HepG2 (cell line): ENCODE data around the gene TRIM31. TPM values are rescaled to one million over a fixed set of nuclear protein-coding genes. Genes with fewer than 3 reads are reported as not detected.

ENCODE experiments used
- ATF5 ChIP-seq: sonication (generic); formaldehyde crosslinking; IDR thresholded peaks from 2 replicates; pipeline ENCODE4 v1.4.0; 2020; ENCODE audit warnings: mild to moderate bottlenecking, low read depth, missing genetic modification reagents
- BCL3 ChIP-seq: sonication (generic); formaldehyde crosslinking; IDR thresholded peaks from 2 replicates; pipeline ENCODE4 v1.5.1; 2020; ENCODE audit warnings: mild to moderate bottlenecking, missing genetic modification reagents, moderate library complexity
- DBP ChIP-seq: sonication (generic); formaldehyde crosslinking; IDR thresholded peaks from 2 replicates; pipeline ENCODE4 v1.4.0; 2020; ENCODE audit warnings: missing genetic modification reagents; ENCODE audit errors: not compliant biosample characterization
- MAF1 ChIP-seq: sonication (generic); formaldehyde crosslinking; IDR thresholded peaks from 2 replicates; pipeline ENCODE4 v1.5.0; 2020; ENCODE audit warnings: missing genetic modification reagents, borderline replicate concordance
- MEF2D ChIP-seq: sonication (generic); formaldehyde crosslinking; IDR thresholded peaks from 2 replicates; pipeline ENCODE4 v1.5.1; 2020; ENCODE audit warnings: mild to moderate bottlenecking, missing genetic modification reagents
- NR0B2 ChIP-seq: sonication (generic); formaldehyde crosslinking; IDR thresholded peaks from 2 replicates; pipeline ENCODE4 v1.4.0; 2020; ENCODE audit warnings: mild to moderate bottlenecking, missing genetic modification reagents
- PRMT3 ChIP-seq: sonication (generic); formaldehyde crosslinking; IDR thresholded peaks from 2 replicates; pipeline ENCODE4 v1.8.1; 2022; ENCODE audit warnings: low read depth, mild to moderate bottlenecking, moderate library complexity, missing genetic modification reagents, borderline replicate concordance
- RNF2 ChIP-seq: fragments of 450-650 bp; conservative IDR thresholded peaks from 2 replicates; pipeline ENCODE4 v1.6.1; 2016; ENCODE audit warnings: low read depth
- TBX2 ChIP-seq: sonication (generic); formaldehyde crosslinking; IDR thresholded peaks from 2 replicates; pipeline ENCODE4 v1.5.0; 2020; ENCODE audit warnings: missing genetic modification reagents, mild to moderate bottlenecking, borderline replicate concordance
- ZBED4 ChIP-seq: sonication (generic); formaldehyde crosslinking; IDR thresholded peaks from 2 replicates; pipeline ENCODE4 v1.4.0; 2020; ENCODE audit warnings: missing genetic modification reagents, borderline replicate concordance
- ZNF12 ChIP-seq: sonication (generic); formaldehyde crosslinking; IDR thresholded peaks from 2 replicates; pipeline ENCODE4 v1.5.0; 2020; ENCODE audit warnings: missing genetic modification reagents
- ZNF317 ChIP-seq: sonication (generic); formaldehyde crosslinking; IDR thresholded peaks from 2 replicates; pipeline ENCODE4 v1.5.0; 2020; ENCODE audit warnings: mild to moderate bottlenecking, missing genetic modification reagents
- ZNF512B ChIP-seq: sonication (generic); formaldehyde crosslinking; IDR thresholded peaks from 2 replicates; pipeline ENCODE4 v1.5.1; 2020; ENCODE audit warnings: missing genetic modification reagents, mild to moderate bottlenecking, borderline replicate concordance
- ZNF546 ChIP-seq: sonication (generic); formaldehyde crosslinking; conservative IDR thresholded peaks from 2 replicates; pipeline ENCODE4 v1.8.1; 2023; ENCODE audit warnings: mild to moderate bottlenecking, missing genetic modification reagents
- ZNF878 ChIP-seq: sonication (generic); formaldehyde crosslinking; IDR thresholded peaks from 2 replicates; pipeline ENCODE4 v1.8.1; 2023; ENCODE audit warnings: mild to moderate bottlenecking, missing genetic modification reagents, moderate library complexity
- polyA plus RNA-seq, 8 experiments: library from polyadenylated mRNA; depleted of rRNA in 3 of 8; stranded (reverse) in 7 of 8; unstranded in 1 of 8; fragments of >200 nt; fragmentation: Illumina TruSeq in 4 of 8; extraction: Trizol in 4 of 8; gene quantifications; 2 replicates each; pipeline versions ENCODE4 v1.2.1 to v1.2.3, GENCODE V29; 2011 to 2016; ENCODE audit warnings: low read depth in 4 of 8, missing spikeins in 1 of 8, mixed read lengths in 1 of 8; ENCODE audit not compliant: insufficient read depth in 1 of 8
- total RNA-seq, 5 experiments: library from RNA; depleted of rRNA; stranded (reverse); fragments of >200 nt; fragmentation: Illumina TruSeq; extraction: Trizol; gene quantifications; 2 replicates each; pipeline ENCODE4 v1.2.3, GENCODE V29; 2016; ENCODE audit warnings: low read depth in 1 of 5

The TRIM31 gene
- total and polyA plus RNA-seq, 2 of the 13 experiments (the other 11 are each of a cell fraction or from before 2014, with no cell fraction given), result 0.13 to 0.51 TPM

GRCh38 chr6:30066577-30067459 is 46.1 kb downstream of the TRIM31 start, which contains the start of gene PPP1R11 (continued):
- TF ChIP-seq ZBED4 (CRISPR knock-in tag), result no peak; the same call in none of the 2 replicates
- TF ChIP-seq ZNF317 (CRISPR knock-in tag), result peak; percentile 22; the same call in 1 of the 2 replicates
- TF ChIP-seq ZNF12 (CRISPR knock-in tag), result no peak; the same call in 1 of the 2 replicates
- no peak for TF ChIP-seq MAF1 (CRISPR knock-in tag)
- no peak for TF ChIP-seq DBP (CRISPR knock-in tag)
- peak; percentile 91 for TF ChIP-seq MEF2D (CRISPR knock-in tag)
- TF ChIP-seq NR0B2 (CRISPR knock-in tag), result 0 out of 2 replicates have a peak, but pooled peaks have one; percentile 38
- no peak for TF ChIP-seq ATF5
- no peak for TF ChIP-seq PRMT3 (CRISPR knock-in tag)
- TF ChIP-seq BCL3 (CRISPR knock-in tag), result peak; percentile 76; the same call in 1 of the 2 replicates
- TF ChIP-seq TBX2 (CRISPR knock-in tag), result peak; percentile 94
- peak; percentile 44; the same call in 1 of the 2 replicates for TF ChIP-seq RNF2
- TF ChIP-seq ZNF878 (CRISPR knock-in tag), result no peak
- no peak for TF ChIP-seq ZNF546
- 0 out of 2 replicates have a peak, but pooled peaks have one; percentile 51 for TF ChIP-seq ZNF512B (CRISPR knock-in tag)
